ENCODE data around the gene POLR2F.
"Not testable (repeated sequence)": the region's sequence is repeated elsewhere in the genome, so short reads cannot be mapped to it uniquely, and the experiment has no call there.

The POLR2F gene

GRCh38 chr22:37940698-37941376, 12.7 kb upstream of the POLR2F start:
- TF ChIP-seq CTCF (IDR thresholded peaks at IDR 0.05; ENCODE audit: low read depth, low read length): no peak
- no peak overlapping the region for H3K4me3 ChIP-seq (replicated peaks in 1 of 2; ENCODE audit: low read depth in 2 of 2, low read length in 2 of 2)
- DNase-seq (ENCODE audit: low read depth in 2 of 2): peak; percentile 59 to 72

GRCh38 chr22:37942133-37942532, 11.4 kb upstream of the POLR2F start:
- DNase-seq (ENCODE audit: low read depth in 2 of 2): no peak
- no peak for TF ChIP-seq CTCF (IDR thresholded peaks at IDR 0.05; ENCODE audit: low read depth, low read length)
- no peak overlapping the region for H3K4me3 ChIP-seq (replicated peaks in 1 of 2; ENCODE audit: low read depth in 2 of 2, low read length in 2 of 2)

- H3K4me3 ChIP-seq (replicated peaks in 1 of 2; ENCODE audit: low read depth in 2 of 2, low read length in 2 of 2): no peak overlapping the region
- DNase-seq (ENCODE audit: low read depth in 2 of 2): no peak
- no peak for TF ChIP-seq CTCF (IDR thresholded peaks at IDR 0.05; ENCODE audit: low read depth, low read length)
Observed at GRCh38 chr22:37943136-37943824, 10.2 kb upstream of the POLR2F start.

- no peak for DNase-seq (ENCODE audit: low read depth in 2 of 2)
- TF ChIP-seq CTCF (IDR thresholded peaks at IDR 0.05; ENCODE audit: low read depth, low read length): no peak
- no peak overlapping the region for H3K4me3 ChIP-seq (replicated peaks in 1 of 2; ENCODE audit: low read depth in 2 of 2, low read length in 2 of 2)
Observed at GRCh38 chr22:37943825-37944198, 9.7 kb upstream of the POLR2F start.

GRCh38 chr22:37944423-37944822, 9.1 kb upstream of the POLR2F start:
- DNase-seq (ENCODE audit: low read depth in 2 of 2); H3K4me3 ChIP-seq (replicated peaks in 1 of 2; ENCODE audit: low read depth in 2 of 2, low read length in 2 of 2): not testable (repeated sequence)

GRCh38 chr22:37947142-37947795, 6.2 kb upstream of the POLR2F start:
- not testable (repeated sequence) for DNase-seq (ENCODE audit: low read depth in 2 of 2); H3K4me3 ChIP-seq (replicated peaks in 1 of 2; ENCODE audit: low read depth in 2 of 2, low read length in 2 of 2)

GRCh38 chr22:37951305-37951704, 2.2 kb upstream of the POLR2F start:
- peak in 1 of 2 donors; percentile 30 for DNase-seq (ENCODE audit: low read depth in 2 of 2)
- TF ChIP-seq CTCF (IDR thresholded peaks at IDR 0.05; ENCODE audit: low read depth, low read length): no peak
- H3K4me3 ChIP-seq (replicated peaks in 1 of 2; ENCODE audit: low read depth in 2 of 2, low read length in 2 of 2): no peak overlapping the region

- DNase-seq (ENCODE audit: low read depth in 2 of 2): not testable (repeated sequence)
- H3K4me3 ChIP-seq (replicated peaks in 1 of 2; ENCODE audit: low read depth in 2 of 2, low read length in 2 of 2): peak overlapping the region; percentile 98 to 100
Observed at GRCh38 chr22:37952629-37953028, 870 bp upstream of the POLR2F start.
